Peyer's patch (tissue), 4 donors: ENCODE data around the gene FAM180B. TPM values are rescaled to one million over a fixed set of nuclear protein-coding genes. Genes with fewer than 3 reads are reported as not detected.
A peak's percentile ranks its signal among the peaks of the same experiment; 100 is the strongest.

ENCODE experiments used
- DNase-seq, 3 donors: peaks; one replicate each; pipeline ENCODE4 v3.0.0-alpha.2; 2017 to 2019
- H3K27ac ChIP-seq, 4 donors: fragments of 200-600 bp; sonication (generic); one replicate each; pipeline ENCODE4 v1.5.1; 2016 to 2019
- H3K27me3 ChIP-seq, 2 donors: fragments of 200-600 bp; sonication (generic); one replicate each; pipeline ENCODE4 v1.5.1; 2019
- H3K36me3 ChIP-seq, 3 donors: fragments of 200-600 bp; sonication (generic); one replicate each; pipeline ENCODE4 v1.5.1; 2016 to 2019
- H3K4me1 ChIP-seq, 4 donors: fragments of 200-600 bp; sonication (generic); one replicate each; pipeline ENCODE4 v1.5.1; 2016 to 2019
- H3K4me3 ChIP-seq, 4 donors: fragments of 200-600 bp; sonication (generic); 1 replicate in 3 of 4; 2 replicates in 1 of 4; pipeline ENCODE4 v1.5.1; 2016 to 2019; ENCODE audit warnings: mild to moderate bottlenecking in 1 of 4
- H3K9me3 ChIP-seq, 4 donors: fragments of 200-600 bp; sonication (generic); one replicate each; pipeline ENCODE4 v1.5.1; 2016 to 2019; ENCODE audit warnings: mild to moderate bottlenecking in 1 of 4
- CTCF ChIP-seq, 6 experiments: fragments of 450-650 bp in 4 of 6; fragments of 200-600 bp in 2 of 6; sonication (generic) in 1 of 6; IDR thresholded peaks; one replicate each; pipeline ENCODE4 v1.5.1; 2017 to 2019; ENCODE audit warnings: antibody characterized with exemption in 6 of 6, mild to moderate bottlenecking in 3 of 6, moderate library complexity in 1 of 6
- POLR2A ChIP-seq, 2 donors: fragments of 450-650 bp; IDR thresholded peaks; one replicate each; pipeline ENCODE4 v1.5.1; 2017; ENCODE audit warnings: antibody characterized with exemption in 2 of 2, mild to moderate bottlenecking in 2 of 2, moderate library complexity in 2 of 2
- total RNA-seq, 4 donors: library from RNA; depleted of rRNA; stranded (reverse); fragments of >200 nt; gene quantifications; one replicate each; pipeline ENCODE4 v1.1.0, GENCODE V29; 2016

FAM180B gene
- total RNA-seq, 4 donors from 2014 or later, result not detected

- Histone ChIP-seq H3K4me3 (no peak overlapping the region), H3K27me3 (no peaks in the 10 kb centered on the region), H3K27ac (no peak overlapping the region), H3K36me3 (peaks cover 0 to 1% (median 0%) of the 10 kb centered on the region in 3 donors), H3K9me3 (no peaks in the 10 kb centered on the region), H3K4me1 (no peaks in the 10 kb centered on the region)
- DNase-seq, result no peak
- no peak for TF ChIP-seq POLR2A (IDR thresholded peaks at IDR 0.05)
- TF ChIP-seq CTCF (IDR thresholded peaks at IDR 0.05), result no peak
These were observed 19.4 kb downstream of the FAM180B start for GRCh38 chr11:47605921-47606320.

- no peaks in the 10 kb centered on the region for H3K4me1 ChIP-seq
- H3K27me3 ChIP-seq, result no peaks in the 10 kb centered on the region
- H3K4me3 ChIP-seq, result no peak overlapping the region
- TF ChIP-seq CTCF (IDR thresholded peaks at IDR 0.05), result no peak
- TF ChIP-seq POLR2A (IDR thresholded peaks at IDR 0.05), result no peak
- H3K27ac ChIP-seq, result no peak overlapping the region
- DNase-seq, result no peak
- H3K36me3 ChIP-seq, result peaks cover 0 to 6% (median 0%) of the 10 kb centered on the region in 3 donors
- H3K9me3 ChIP-seq, result no peaks in the 10 kb centered on the region
These were observed 20.3 kb downstream of the FAM180B start for GRCh38 chr11:47606731-47607130.

GRCh38 chr11:47607380-47607779, 20.9 kb downstream of the FAM180B start:
- H3K4me1 ChIP-seq, result no peaks in the 10 kb centered on the region
- DNase-seq, result no peak
- no peaks in the 10 kb centered on the region for H3K9me3 ChIP-seq
- H3K27me3 ChIP-seq, result no peaks in the 10 kb centered on the region
- H3K27ac ChIP-seq, result no peak overlapping the region
- H3K36me3 ChIP-seq, result peaks cover 0 to 6% (median 0%) of the 10 kb centered on the region in 3 donors
- TF ChIP-seq POLR2A (IDR thresholded peaks at IDR 0.05) (no peak), CTCF (IDR thresholded peaks at IDR 0.05) (no peak)
- no peak overlapping the region for H3K4me3 ChIP-seq

- TF ChIP-seq POLR2A (IDR thresholded peaks at IDR 0.05) (no peak), CTCF (IDR thresholded peaks at IDR 0.05) (no peak)
These were observed 23.2 kb downstream of the FAM180B start for GRCh38 chr11:47609675-47610074.

GRCh38 chr11:47611348-47611794, 24.9 kb downstream of the FAM180B start:
- H3K27me3 ChIP-seq, result no peaks in the 10 kb centered on the region
- TF ChIP-seq CTCF (IDR thresholded peaks at IDR 0.05) (no peak), POLR2A (IDR thresholded peaks at IDR 0.05) (no peak)
- H3K27ac ChIP-seq, result peak overlapping the region in 1 of 4 donors; percentile 3
- no peaks in the 10 kb centered on the region for H3K4me1 ChIP-seq
- no peaks in the 10 kb centered on the region for H3K9me3 ChIP-seq
- no peak overlapping the region for H3K4me3 ChIP-seq
- H3K36me3 ChIP-seq, result peaks cover 0 to 7% (median 0%) of the 10 kb centered on the region in 3 donors
- no peak for DNase-seq

More at GRCh38 chr11:47609675-47610074, 23.2 kb downstream of the FAM180B start:
- DNase-seq, result no peak
- Histone ChIP-seq H3K27me3 (no peaks in the 10 kb centered on the region), H3K9me3 (no peaks in the 10 kb centered on the region), H3K4me3 (no peak overlapping the region), H3K27ac (no peak overlapping the region), H3K4me1 (no peaks in the 10 kb centered on the region), H3K36me3 (peaks cover 0 to 6% (median 0%) of the 10 kb centered on the region in 3 donors)

GRCh38 chr11:47615249-47615648, 28.8 kb downstream of the FAM180B start:
- Histone ChIP-seq H3K27ac (no peak overlapping the region), H3K27me3 (no peaks in the 10 kb centered on the region), H3K4me1 (no peaks in the 10 kb centered on the region), H3K4me3 (no peak overlapping the region), H3K9me3 (no peaks in the 10 kb centered on the region), H3K36me3 (peaks cover 0 to 45% (median 0%) of the 10 kb centered on the region in 3 donors)
- TF ChIP-seq POLR2A (IDR thresholded peaks at IDR 0.05) (no peak), CTCF (IDR thresholded peaks at IDR 0.05) (no peak)
- DNase-seq, result no peak
